HG02840 (cell line): Measurements from ENCODE around the gene UBE2Q1.

Source experiments
- ATAC-seq: cut with Tn5 transposase; IDR thresholded peaks from one replicate; pipeline ENCODE4 v1.9.1; 2021; ENCODE audit warnings: mild to moderate bottlenecking, moderate library complexity, moderate number of reproducible peaks; ENCODE audit not compliant: unreplicated experiment, low FRiP score

Gene UBE2Q1

DNA sequence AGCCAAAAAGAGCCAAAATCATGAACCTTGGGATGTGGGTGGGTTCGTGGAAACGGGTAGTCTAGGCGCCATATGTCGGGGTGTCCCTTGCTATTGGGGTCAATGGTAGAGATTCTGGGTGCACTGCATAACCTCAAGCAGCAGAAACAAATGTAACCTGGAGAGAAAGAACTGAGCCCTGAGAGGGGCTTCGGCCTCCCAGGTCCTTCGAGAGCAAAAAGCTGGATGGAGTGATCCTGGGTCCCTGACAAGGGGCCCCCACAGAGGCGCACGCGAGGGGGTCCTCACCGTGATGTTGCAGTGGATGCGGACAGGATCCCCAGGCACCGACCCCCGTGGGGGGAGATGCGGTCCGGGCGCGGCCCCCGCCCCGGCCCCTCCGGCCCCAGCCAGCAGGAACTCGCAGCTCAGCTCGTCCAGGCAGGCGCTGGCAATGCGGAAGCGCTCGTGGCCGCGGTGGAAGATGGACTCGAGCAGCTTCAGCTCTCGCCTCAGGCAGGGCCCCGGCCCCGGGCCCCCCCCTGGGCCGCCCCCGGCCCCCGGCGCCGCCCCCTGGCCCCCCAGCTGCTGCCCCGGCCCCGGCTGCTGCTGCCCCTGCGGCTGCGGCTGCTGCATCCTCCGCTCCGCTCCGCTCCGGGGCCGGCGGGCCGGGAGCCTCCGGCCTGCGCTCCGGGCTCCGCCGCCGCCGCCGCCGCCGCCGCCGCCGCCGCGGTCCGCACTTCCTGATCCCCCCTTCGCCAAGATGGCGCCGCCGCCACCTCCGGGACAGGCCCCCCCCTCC is at the start of gene UBE2Q1:
Gene UBE2Q1 (minus strand): TSS at position 724 of the 781 bp plus-strand sequence. CDS start 109 bp downstream, at position 615.
- peak; percentile 19 for ATAC-seq

DNA sequence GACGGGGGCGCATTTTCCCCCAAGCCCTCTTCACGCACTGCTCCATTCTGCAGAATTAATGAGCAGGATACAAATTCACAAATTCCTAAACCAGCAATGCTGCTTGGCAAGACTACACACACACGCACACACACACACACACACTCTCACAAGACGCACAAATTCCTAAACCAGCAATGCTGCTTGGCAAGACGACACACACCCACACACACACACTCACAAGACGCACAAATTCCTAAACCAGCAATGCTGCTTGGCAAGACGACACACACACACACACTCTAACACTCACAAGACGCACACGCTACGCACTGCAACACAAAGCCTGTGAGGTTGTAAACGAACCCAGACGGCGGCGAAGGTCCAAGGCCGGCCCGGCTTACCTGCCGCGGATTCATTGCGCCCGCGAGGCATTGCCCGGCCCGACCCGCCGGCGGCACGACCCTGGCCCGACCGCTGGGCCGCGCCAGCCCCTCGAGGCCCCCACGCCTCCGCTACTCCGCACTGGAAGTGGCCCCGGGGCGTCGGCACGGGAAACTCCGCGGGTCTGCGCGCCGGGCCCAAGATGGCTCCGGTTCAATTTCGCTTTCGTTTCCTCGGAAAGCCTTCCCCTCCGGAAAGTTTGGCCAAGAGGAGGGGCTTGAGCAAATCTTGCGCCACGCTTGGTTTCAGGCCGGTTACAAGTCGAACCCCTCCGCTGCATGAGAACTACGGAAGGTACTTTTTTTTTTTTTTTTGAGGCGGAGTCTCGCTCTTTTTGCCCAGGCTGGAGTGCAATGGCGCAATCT is 49.3 kb upstream of the UBE2Q1 start, which contains the start of gene ADAR:
Gene ADAR (minus strand): TSS at position 578 of the 788 bp plus-strand sequence. CDS start 180 bp downstream, at position 398.
- peak; percentile 67 for ATAC-seq

GRCh38 chr1:154607106-154607608 is 48.7 kb upstream of the UBE2Q1 start:
- ATAC-seq, result no peak

- ATAC-seq, result no peak
These were observed 47.1 kb upstream of the UBE2Q1 start for GRCh38 chr1:154605534-154605933.

GRCh38 chr1:154603317-154603716 is 44.9 kb upstream of the UBE2Q1 start:
- no peak for ATAC-seq

- ATAC-seq, result no peak
These were observed 41.2 kb upstream of the UBE2Q1 start for GRCh38 chr1:154599658-154600057.

DNA sequence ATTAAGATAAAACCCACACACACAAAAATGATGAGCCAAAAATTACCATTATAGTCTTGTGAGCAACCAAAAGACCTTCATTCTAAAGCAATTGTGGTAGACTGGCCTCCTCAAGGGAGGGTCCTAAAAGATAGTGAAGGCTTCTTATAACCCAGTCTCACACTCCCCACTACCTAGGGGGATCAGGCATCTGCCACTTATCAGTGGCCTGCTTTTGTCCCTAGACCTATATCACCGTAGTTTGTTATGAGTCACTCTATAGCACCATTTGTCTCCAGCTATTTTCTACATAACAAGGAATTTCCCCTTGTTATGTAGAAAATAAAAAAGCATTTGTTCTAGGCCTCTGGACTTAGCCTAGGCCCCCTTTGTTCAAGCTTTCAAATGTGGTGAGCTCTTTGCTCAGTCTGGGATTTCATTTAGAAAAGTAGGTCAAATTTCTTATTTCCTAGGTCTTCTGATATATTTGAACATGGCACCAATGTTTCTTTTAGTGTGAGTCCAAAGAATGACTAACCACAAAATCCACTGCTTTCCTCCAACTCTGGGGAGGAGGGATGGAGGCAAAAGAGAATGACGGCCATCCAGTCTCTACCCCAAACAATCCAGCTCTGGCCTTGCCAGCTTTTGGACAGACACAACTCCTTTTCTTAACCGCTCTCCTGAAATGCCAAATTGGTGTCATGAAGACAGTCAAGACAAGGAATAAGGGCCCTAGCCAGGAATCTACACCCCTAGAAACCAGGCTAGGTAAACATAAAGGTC is 40.6 kb upstream of the UBE2Q1 start:
- no peak for ATAC-seq

- no peak for ATAC-seq
These were observed 37.2 kb upstream of the UBE2Q1 start for GRCh38 chr1:154595621-154596020.

DNA sequence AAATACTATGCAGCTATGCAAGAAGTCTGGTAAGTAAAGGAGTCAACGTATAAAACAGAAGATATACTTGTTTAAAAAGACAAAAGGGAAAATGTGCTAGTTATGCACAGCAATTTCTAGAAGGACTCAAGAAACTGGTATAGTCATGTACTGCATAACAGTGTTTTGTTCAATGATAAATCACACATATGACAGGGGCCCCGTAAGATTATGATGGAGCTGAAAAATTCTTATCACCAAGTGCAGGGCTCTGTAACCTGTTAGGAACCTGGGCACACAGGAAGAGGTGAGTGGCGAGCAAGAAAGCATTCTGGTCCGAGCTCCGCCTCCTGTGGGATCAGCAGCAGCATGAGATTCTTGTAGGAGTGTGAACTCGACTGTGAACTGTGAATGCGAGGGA is 36.3 kb upstream of the UBE2Q1 start:
- ATAC-seq, result no peak

DNA sequence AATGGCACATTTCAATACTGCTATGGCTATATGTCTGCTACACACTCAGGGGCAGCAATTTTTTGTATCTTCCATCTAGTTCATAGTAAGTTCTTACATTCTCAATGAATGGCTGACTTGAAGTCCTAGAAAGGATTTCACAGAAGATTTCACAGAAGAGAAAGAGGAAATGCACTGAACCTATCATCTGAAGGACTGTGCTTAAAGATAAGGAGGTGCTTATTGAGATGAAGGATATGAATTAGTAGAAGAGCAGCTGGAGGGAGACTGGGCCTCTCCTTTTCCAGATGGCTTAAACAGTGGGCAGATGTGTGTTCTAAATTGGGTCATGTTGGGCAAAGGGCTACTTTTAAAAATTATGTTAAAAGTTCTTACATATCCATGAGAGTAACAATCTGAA is 34.9 kb upstream of the UBE2Q1 start:
- ATAC-seq, result no peak

GRCh38 chr1:154591206-154591605 is 32.7 kb upstream of the UBE2Q1 start:
- no peak for ATAC-seq

DNA sequence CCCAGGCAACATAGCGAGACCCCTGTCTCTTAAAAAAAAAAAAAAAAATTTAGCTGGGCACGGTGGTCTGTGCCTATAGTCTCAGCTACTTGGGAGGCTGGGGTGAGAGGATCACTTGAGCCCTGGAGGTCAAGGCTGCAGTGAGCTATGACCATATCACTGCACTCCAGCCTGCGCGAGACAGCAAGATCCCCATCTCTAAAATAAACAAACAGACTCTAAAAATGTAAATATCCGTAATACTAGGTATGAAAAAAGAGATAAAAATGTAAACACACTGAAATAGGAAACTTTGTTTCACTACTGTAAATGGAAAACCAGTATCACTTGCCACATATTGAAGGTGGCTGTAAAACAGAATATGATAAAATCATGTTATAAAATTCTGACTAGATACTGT is 32.3 kb upstream of the UBE2Q1 start:
- no peak for ATAC-seq

DNA sequence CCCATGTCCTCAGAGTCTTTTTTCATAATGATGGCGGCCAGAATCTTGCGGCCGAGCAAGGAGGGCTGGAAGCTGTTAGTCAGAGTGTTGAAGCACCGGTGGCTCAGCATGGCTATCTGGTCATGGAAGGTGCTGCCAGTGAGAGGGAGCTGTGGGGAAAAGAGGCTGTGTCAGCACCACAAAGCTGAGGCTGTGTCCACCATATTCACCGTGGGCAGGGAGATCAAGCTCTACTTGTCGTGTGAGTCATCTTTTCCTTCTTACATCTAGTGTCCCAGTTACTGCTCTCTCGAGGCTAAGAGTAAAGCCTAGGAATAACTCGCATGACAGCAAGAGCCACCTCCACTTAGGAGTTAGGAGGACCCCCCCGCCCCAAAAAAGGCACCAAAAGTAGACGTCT is 31.3 kb upstream of the UBE2Q1 start:
- ATAC-seq, result no peak

DNA sequence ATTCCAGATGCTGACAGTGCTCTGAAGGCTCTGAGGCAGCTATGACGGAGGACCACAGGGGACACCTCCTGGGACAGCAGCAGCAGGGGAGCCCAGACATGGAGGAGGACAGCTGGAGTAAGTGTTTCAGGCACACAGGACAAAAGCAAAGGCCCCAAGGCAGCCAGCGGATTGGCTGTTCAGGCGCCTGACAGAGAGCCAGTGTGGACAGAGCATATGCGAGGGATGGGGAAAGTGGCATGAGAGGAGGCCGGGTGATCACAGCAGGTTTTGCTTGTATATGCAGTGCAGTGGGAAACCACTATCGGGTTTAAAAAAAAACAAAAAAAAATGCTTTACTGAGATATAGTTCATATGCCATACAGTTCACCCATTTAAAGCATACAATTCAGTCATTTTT is 28.2 kb upstream of the UBE2Q1 start:
- ATAC-seq, result no peak

- ATAC-seq, result no peak
These were observed 27.8 kb upstream of the UBE2Q1 start for GRCh38 chr1:154586231-154586630.

GRCh38 chr1:154584267-154584994 is 26.0 kb upstream of the UBE2Q1 start:
- ATAC-seq, result no peak

- ATAC-seq, result no peak
These were observed 25.3 kb upstream of the UBE2Q1 start for GRCh38 chr1:154583773-154584172.

DNA sequence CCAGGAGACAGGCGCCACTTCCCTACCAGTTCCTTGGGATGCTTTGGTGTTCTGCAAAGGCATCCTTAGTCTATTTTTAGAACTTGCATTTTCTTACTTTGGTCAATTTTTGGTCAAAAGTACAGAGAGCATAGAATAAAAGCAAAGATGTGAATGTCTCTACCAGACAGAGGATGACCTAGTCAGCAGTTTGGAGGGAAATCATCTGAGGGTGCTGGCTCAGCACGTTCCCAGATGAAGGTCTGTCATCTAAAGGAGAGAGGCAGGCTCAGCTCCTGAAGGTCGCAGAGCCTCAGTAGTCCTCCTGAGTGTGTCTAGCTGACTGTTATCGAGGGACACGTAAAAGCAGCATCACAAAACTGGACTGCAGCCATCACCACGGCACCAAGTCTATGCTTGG is 24.4 kb upstream of the UBE2Q1 start:
- ATAC-seq, result no peak

DNA sequence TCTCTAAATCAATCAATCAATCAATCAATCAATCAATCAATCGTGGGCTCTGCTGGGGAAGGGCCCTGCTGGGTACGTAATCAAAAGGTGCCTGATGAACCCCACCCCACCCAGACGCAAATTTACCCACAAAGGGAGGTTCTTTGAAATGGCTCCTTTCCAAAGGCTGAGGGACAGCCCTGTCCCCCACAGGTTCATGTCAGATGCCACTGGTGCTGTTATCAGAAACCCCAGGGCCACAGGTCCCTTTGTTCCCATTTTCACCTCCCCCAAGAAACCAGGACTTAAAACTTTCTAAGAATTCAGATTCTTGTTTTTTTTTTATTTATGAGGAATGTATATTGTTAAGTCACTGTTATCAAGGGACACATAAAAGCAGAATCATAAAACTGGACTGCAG is 23.3 kb upstream of the UBE2Q1 start:
- ATAC-seq, result no peak

- no peak for ATAC-seq
These were observed 20.9 kb upstream of the UBE2Q1 start for GRCh38 chr1:154579374-154579773.
